AG10803 (cell line): Measurements from ENCODE around the gene U2AF1L4.

ENCODE experiments used
- DNase-seq: peaks from one replicate; pipeline ENCODE4 v3.0.0; 2010; ENCODE audit warnings: low read depth
- H3K4me3 ChIP-seq: 2 replicates; pipeline ENCODE4 v1.5.1; 2011; ENCODE audit warnings: mild to moderate bottlenecking, low read length, control low read depth
- TF ChIP-seq, protein P1 (sequence below): conservative IDR thresholded peaks from 2 replicates; pipeline ENCODE4 v1.5.1; 2011; ENCODE audit warnings: mild to moderate bottlenecking, low read length, control low read depth, inconsistent platforms

Gene U2AF1L4

DNA sequence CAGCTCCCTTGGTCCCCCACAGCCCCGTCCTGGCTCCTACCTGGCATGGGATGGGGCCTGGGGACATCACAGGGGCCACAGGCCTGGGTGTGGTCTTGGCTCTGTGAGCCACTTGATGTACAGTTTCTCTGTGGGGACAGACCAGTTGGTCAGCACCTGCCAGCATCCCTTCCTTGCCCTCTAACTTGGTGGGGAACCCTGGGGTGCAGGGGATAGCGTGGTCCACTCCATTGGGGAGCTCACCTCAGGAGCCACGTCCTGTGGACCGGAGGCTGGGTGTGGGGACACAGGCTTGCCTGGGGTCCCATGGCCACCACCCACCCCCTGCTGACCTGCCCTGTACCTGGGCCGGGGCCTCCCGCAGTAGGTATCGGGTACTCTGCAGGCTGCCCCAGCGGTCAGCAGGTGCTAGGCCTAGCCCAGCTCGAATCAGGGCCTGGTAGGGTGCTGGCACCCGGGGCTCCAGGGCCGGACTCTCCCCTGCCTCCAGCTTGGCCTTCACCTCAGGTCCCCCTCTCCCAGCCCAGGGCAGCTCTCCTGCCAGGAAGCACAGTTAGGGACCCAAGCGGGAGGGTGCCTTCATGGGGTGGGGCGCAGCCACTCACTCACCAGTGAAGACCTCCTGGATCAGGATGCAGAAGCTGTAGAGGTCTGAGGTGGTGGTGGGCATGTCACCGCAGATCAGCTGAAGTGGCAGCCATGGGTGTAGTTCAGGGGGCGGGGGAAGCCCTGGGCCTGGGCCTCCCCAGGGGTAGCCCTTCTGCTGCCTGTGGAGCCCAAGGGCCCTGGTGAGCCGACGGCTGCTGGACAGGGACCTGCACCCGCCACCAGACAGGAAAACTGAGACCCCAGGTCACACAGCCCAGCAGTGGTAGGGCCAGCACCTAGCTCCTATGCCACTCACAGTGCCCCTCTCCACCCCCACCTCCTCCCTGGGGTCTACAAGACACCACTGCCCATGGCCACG is 45.0 kb upstream of the U2AF1L4 start:
- TF ChIP-seq, protein P1, sequence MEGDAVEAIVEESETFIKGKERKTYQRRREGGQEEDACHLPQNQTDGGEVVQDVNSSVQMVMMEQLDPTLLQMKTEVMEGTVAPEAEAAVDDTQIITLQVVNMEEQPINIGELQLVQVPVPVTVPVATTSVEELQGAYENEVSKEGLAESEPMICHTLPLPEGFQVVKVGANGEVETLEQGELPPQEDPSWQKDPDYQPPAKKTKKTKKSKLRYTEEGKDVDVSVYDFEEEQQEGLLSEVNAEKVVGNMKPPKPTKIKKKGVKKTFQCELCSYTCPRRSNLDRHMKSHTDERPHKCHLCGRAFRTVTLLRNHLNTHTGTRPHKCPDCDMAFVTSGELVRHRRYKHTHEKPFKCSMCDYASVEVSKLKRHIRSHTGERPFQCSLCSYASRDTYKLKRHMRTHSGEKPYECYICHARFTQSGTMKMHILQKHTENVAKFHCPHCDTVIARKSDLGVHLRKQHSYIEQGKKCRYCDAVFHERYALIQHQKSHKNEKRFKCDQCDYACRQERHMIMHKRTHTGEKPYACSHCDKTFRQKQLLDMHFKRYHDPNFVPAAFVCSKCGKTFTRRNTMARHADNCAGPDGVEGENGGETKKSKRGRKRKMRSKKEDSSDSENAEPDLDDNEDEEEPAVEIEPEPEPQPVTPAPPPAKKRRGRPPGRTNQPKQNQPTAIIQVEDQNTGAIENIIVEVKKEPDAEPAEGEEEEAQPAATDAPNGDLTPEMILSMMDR: no peak
- no peak for DNase-seq
- no peak overlapping the region for H3K4me3 ChIP-seq

DNA sequence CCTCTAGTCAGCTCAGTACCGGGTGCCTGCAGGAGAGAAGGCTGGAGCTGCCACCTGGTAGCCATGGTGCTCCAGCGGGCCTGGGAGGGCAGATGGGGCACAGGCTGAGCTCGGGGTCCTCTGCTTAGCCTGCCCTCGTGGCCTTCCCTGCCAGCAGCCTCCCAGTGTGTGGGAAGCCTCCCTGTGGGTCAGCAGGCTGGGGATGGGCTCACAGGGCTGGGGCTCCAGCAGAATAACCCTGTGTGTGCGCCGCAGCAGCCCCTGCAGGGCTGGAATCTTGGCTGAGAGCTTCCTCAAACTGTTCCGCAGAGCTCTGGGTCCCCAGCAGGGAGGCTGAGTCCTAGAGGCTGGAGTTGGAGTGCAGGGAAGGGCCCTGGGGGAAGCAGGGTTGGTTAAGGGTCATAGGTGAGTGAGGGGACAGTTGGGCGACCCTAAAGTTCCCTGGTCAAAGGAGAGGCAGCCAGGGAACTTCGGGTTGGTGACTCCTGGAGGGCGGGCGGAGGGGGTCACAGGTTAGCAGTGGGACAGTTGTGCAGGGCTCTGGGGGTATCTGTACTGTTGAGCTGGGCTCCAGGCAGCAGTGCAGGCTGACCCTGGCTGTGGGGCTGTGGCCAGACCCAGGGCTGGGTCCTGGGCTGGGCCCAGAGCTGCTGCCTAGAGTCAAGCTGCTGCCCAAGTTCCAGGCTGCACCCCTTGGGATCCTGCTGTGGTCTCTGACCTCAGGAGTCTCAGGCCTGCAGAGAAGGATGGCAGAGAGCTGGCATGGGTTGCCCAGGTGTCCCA is 44.2 kb upstream of the U2AF1L4 start:
- TF ChIP-seq, protein P1: no peak
- no peak overlapping the region for H3K4me3 ChIP-seq
- no peak for DNase-seq

DNA sequence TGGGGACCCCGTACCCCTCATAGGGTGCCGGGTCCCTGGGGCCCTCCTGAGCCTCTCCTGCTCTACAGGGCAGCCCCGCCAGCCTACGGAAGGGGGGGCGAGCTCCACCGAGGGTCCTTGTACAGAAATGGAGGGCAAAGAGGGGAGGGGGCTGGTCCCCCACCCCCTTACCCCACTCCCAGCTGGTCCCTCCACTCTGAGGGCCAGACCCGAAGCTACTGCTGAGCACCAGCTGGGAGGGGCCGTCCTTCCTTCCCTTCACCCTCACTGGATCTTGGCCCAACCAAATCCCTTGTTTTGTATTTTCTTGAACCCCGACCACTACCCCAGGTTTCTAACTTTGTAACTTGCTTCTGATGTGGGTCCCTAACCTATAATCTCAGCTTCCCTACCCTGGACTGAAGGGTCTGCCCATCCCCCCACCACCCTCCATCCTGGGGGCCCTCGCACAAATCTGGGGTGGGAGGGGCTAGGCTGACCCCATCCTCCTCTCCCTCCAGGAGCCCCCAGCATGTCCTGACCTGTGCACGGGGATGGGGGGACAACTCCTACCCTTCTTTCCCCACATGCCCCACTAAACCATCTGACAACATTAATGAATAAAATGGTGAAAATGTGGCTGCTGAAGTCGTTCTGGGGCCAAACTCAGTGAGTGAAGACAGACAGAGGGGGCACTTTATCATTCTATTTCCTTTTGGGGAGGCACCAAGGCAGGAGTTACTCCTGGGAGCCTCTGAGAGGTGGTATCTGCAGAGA is 43.2 kb upstream of the U2AF1L4 start:
- no peak overlapping the region for H3K4me3 ChIP-seq
- no peak for DNase-seq
- TF ChIP-seq, protein P1: no peak

DNA sequence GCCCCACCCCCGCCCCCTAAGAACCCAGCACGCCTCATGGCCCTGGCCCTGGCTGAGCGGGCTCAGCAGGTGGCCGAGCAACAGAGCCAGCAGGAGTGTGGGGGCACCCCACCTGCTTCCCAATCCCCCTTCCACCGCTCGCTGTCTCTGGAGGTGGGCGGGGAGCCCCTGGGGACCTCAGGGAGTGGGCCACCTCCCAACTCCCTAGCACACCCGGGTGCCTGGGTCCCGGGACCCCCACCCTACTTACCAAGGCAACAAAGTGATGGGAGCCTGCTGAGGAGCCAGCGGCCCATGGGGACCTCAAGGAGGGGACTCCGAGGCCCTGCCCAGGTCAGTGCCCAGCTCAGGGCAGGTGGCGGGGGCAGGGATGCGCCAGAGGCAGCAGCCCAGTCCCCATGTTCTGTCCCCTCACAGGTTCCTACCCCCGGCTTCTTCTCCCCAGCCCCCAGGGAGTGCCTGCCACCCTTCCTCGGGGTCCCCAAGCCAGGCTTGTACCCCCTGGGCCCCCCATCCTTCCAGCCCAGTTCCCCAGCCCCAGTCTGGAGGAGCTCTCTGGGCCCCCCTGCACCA is 42.1 kb upstream of the U2AF1L4 start:
- TF ChIP-seq, protein P1: no peak
- no peak for DNase-seq
- H3K4me3 ChIP-seq: no peak overlapping the region

DNA sequence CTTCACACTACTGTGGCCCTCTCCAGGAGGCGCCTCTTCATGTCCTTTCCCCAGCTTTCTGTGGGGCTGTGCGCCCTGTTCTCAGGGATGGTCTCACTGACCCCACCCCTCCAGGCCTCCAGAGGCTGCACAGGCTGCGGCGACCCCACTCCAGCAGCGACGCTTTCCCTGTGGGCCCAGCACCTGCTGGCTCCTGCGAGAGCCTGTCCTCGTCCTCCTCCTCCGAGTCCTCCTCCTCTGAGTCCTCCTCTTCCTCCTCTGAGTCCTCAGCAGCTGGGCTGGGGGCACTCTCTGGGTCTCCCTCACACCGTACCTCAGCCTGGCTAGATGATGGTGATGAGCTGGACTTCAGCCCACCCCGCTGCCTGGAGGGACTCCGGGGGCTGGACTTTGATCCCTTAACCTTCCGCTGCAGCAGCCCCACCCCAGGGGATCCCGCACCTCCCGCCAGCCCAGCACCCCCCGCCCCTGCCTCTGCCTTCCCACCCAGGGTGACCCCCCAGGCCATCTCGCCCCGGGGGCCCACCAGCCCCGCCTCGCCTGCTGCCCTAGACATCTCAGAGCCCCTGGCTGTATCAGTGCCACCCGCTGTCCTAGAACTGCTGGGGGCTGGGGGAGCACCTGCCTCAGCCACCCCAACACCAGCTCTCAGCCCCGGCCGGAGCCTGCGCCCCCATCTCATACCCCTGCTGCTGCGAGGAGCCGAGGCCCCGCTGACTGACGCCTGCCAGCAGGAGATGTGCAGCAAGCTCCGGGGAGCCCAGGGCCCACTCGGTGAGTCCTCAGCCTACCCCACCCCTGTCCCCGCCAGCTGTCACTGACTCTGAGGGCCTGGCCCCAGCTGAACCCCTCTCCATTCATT is 41.3 kb upstream of the U2AF1L4 start:
- DNase-seq: no peak
- H3K4me3 ChIP-seq: no peak overlapping the region
- TF ChIP-seq, protein P1: no peak

DNA sequence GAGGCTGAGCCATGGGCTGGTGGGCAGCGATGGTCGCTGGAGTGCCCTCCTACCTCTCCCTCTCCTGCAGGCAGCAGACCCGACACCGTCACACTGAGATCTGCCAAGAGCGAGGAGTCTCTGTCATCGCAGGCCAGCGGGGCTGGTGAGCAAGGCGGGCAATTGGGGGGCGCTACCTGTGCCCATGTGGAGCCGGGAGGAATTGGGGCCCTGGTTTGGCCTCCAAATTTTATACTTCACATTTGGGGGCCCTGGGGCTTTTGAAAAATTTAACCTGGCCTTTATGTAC is 40.1 kb upstream of the U2AF1L4 start:
- H3K4me3 ChIP-seq: no peak overlapping the region
- TF ChIP-seq, protein P1: no peak
- no peak for DNase-seq
